ENCODE data around the gene DUOX1. TPM values are rescaled to one million over a fixed set of nuclear protein-coding genes. Genes with fewer than 3 reads are reported as not detected.

Gene DUOX1
- total and polyA plus RNA-seq, 9 of the 15 experiments (the other 6 are each of a cell fraction or from before 2014, with no cell fraction given) = 0.01 to 0.22 (median 0.01) TPM; not detected in 6

DNA sequence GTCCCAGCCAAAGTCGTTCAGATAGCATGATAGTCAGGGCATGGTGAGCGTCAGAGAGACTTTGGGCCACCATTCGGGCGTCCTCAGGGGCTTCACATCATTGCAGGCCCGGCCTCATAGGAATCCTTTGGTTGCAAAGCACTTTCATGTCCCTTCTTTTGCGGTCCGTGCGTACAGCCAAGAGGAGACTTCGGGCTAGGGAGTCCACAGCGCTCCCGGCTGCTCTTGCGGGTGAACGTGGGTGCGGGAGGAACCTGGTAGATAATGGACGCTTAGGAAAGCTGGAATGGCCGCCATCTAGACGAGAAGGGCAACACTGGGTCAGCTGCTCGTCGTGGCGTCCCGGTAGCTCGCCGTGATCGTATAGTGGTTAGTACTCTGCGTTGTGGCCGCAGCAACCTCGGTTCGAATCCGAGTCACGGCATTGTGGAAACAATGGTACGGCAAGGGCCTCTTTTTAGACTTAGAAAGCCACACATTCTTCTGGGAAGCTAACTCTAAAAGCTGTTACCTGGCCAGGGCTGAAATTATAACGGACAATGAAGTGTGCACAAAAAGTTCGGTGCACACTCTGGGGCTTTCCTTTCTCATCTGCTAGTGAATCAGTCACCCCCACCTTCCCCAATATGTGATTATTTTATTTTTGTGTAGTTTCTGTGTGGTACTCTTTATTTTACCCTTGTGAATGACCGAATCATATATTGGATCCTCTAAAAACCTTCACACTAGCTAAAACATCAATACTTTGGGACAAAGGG is 71.2 kb downstream of the DUOX1 start (continued):
- TF ChIP-seq HDAC8 (tag; IDR thresholded peaks at IDR 0.05) (no peak), ZNF253 (CRISPR knock-in tag; conservative IDR thresholded peaks at IDR 0.05) (no peak), ZNF23 (CRISPR knock-in tag; IDR thresholded peaks at IDR 0.05) (no peak), ZBTB8A (IDR thresholded peaks at IDR 0.05; ENCODE audit: partially characterized antibody) (peak; percentile 39), CBX3 (IDR thresholded peaks at IDR 0.05; ENCODE audit: borderline replicate concordance in 1 of 2, low read length in 2 of 2) (0 out of 3 replicates have a peak, but pooled peaks of 1 of the 2 experiments have one; percentile 26), ETV5 (CRISPR knock-in tag; IDR thresholded peaks at IDR 0.05; ENCODE audit: low read depth) (no peak), CBFB (CRISPR knock-in tag; IDR thresholded peaks at IDR 0.05) (no peak), HMGN3 (IDR thresholded peaks at IDR 0.05; ENCODE audit: borderline replicate concordance, extremely low read depth, insufficient read length, low read depth, low read length) (no peak), ZNF239 (CRISPR knock-in tag; IDR thresholded peaks at IDR 0.05) (no peak), CBX2 (IDR thresholded peaks at IDR 0.05; ENCODE audit: insufficient read depth, low read length, poor library complexity, severe bottlenecking) (no peak), ZNF778 (CRISPR knock-in tag; IDR thresholded peaks at IDR 0.05) (no peak), CHD2 (IDR thresholded peaks at IDR 0.05; ENCODE audit: low read depth, low read length) (0 out of 2 replicates have a peak, but pooled peaks have one; percentile 23), ZFPM2 (CRISPR knock-in tag; IDR thresholded peaks at IDR 0.05) (no peak), RBM39 (optimal IDR thresholded peaks at IDR 0.05; ENCODE audit: low read depth, low read length) (no peak), KLF10 (CRISPR knock-in tag; IDR thresholded peaks at IDR 0.05) (no peak), HDGF (IDR thresholded peaks at IDR 0.05) (no peak), ESRRA (IDR thresholded peaks at IDR 0.05; ENCODE audit: borderline replicate concordance, low read depth) (peak; percentile 68; the same call in 1 of the 2 replicates), LEF1 (IDR thresholded peaks at IDR 0.05) (no peak)
- TF ChIP-seq, protein P1, sequence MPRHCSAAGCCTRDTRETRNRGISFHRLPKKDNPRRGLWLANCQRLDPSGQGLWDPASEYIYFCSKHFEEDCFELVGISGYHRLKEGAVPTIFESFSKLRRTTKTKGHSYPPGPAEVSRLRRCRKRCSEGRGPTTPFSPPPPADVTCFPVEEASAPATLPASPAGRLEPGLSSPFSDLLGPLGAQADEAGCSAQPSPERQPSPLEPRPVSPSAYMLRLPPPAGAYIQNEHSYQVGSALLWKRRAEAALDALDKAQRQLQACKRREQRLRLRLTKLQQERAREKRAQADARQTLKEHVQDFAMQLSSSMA (CRISPR knock-in tag; IDR thresholded peaks at IDR 0.05) = no peak
- TF ChIP-seq, protein P2, sequence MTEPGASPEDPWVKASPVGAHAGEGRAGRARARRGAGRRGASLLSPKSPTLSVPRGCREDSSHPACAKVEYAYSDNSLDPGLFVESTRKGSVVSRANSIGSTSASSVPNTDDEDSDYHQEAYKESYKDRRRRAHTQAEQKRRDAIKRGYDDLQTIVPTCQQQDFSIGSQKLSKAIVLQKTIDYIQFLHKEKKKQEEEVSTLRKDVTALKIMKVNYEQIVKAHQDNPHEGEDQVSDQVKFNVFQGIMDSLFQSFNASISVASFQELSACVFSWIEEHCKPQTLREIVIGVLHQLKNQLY (CRISPR knock-in tag; conservative IDR thresholded peaks at IDR 0.05) = no peak
- TF ChIP-seq, protein P3, sequence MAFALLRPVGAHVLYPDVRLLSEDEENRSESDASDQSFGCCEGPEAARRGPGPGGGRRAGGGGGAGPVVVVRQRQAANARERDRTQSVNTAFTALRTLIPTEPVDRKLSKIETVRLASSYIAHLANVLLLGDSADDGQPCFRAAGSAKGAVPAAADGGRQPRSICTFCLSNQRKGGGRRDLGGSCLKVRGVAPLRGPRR (CRISPR knock-in tag; IDR thresholded peaks at IDR 0.05) = no peak
- TF ChIP-seq, protein P4, sequence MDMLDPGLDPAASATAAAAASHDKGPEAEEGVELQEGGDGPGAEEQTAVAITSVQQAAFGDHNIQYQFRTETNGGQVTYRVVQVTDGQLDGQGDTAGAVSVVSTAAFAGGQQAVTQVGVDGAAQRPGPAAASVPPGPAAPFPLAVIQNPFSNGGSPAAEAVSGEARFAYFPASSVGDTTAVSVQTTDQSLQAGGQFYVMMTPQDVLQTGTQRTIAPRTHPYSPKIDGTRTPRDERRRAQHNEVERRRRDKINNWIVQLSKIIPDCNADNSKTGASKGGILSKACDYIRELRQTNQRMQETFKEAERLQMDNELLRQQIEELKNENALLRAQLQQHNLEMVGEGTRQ (CRISPR knock-in tag; IDR thresholded peaks at IDR 0.05) = no peak
